Umbilical cord (tissue), 2 donors: ENCODE results near the gene SAYSD1. TPM values are rescaled to one million over a fixed set of nuclear protein-coding genes. Genes with fewer than 3 reads are reported as not detected.

Experiments used
- DNase-seq: peaks from one replicate; pipeline ENCODE4 v3.0.0-alpha.2; 2015; ENCODE audit warnings: low spot score
- total RNA-seq: library from RNA; depleted of rRNA; stranded (reverse); fragments of >200 nt; gene quantifications from one replicate; pipeline ENCODE4 v1.2.3, GENCODE V29; 2014; ENCODE audit warnings: low replicate concordance; ENCODE audit not compliant: insufficient read depth

The SAYSD1 gene
- total RNA-seq, 1 donor from 2014 or later, result 39.2 TPM

GRCh38 chr6:39058471-39059147, 56.4 kb downstream of the SAYSD1 start:
- no peak for DNase-seq

DNA sequence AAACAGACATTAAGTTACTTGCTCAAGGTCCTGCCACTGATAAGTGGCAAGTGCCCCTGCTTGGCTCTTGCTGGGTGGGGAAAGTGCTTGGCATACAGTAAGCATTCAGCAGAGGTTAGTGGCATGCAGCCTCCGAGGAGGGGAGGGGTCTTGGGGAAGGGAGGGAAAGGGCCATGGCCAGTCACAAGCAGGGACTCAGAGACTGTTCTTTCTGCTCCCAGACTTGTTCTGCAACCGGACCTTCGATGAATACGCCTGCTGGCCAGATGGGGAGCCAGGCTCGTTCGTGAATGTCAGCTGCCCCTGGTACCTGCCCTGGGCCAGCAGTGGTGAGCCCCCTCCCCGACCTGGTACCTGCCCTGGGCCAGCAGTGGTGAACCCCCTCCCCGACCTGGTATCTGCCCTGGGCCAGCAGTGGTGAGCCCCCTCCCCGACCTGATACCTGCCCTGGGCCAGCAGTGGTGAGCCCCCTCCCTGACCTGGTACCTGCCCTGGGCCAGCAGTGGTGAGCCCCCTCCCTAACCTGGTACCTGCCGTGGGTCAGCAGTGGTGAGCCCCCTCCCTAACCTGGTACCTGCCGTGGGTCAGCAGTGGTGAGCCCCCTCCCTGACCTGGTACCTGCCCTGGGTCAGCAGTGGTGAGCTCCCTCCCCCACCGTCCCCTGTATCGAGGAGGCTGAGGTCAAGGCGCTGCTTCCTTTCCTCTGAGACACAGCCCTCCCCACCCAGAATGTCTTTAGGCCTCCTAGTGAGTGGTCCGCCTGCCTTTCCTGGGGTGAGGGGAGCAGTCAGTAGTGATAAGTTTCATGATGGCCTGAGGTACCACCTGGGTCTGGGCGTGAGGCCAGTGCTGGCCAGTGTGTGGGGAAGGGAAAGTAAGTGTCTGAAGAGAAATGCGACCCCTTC, 57.5 kb downstream of the SAYSD1 start:
- DNase-seq, result no peak

GRCh38 chr6:39056681-39057080, 58.3 kb downstream of the SAYSD1 start:
- DNase-seq, result no peak

- DNase-seq, result no peak
Measured at GRCh38 chr6:39056191-39056590, 58.8 kb downstream of the SAYSD1 start.

DNA sequence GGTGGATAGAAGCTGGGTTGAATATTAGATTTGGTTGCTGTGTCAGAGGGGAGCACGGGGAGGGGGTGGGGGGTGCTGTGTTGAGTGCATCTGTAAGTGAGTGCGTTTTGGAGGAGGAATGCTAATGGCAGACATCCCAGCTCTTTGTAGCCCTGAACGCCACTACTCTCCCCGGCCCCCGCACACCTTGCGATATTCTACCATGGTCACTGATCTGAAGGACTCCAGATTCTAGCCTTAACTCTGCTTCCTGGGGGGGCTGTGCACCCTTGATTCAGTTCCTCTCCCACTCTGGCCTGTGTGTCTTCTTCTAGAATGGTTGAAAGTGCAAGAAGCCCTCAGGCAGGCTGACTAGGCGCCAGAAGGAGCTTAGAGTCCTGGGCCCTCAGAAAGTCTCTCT, 59.3 kb downstream of the SAYSD1 start:
- DNase-seq, result no peak

- DNase-seq, result no peak
Measured at GRCh38 chr6:39054577-39055142, 60.3 kb downstream of the SAYSD1 start.

Other genes starting within 250 kb of the SAYSD1 start
- 2.6 TPM for gene GLP1R, start 66.4 kb downstream of the SAYSD1 start, total RNA-seq
- not detected for gene KCNK5, start 114.3 kb upstream of the SAYSD1 start, total RNA-seq
- 0.96 TPM for gene KCNK17, start 199.2 kb upstream of the SAYSD1 start, total RNA-seq
- not detected for gene KCNK16, start 207.5 kb upstream of the SAYSD1 start, total RNA-seq